Endothelial cell of umbilical vein (primary cell): ENCODE data around the gene TIMM17A. TPM values are rescaled to one million over a fixed set of nuclear protein-coding genes. Genes with fewer than 3 reads are reported as not detected.
A peak's percentile ranks its signal among the peaks of the same experiment; 100 is the strongest.

Experiments used
- BruUV-seq: library from RNA; stranded (reverse); fragments of 400-500 nt; replicated peaks from 2 replicates; lab custom pipeline; 2021; lab: Mats Ljungman, UMichigan
- CTCF ChIA-PET: fragments of 300-600, 350-600 bp; sonication (Branson Sonifier 250); formaldehyde crosslinking; loops from one replicate; lab custom pipeline; 2021; ENCODE audit warnings: antibody characterized with exemption, inconsistent platforms; lab: Charles Lee
- POLR2A ChIA-PET: fragments of 300-600, 350-600 bp; sonication (Branson Sonifier 250); formaldehyde crosslinking; loops from one replicate; lab custom pipeline; 2021; ENCODE audit warnings: antibody characterized with exemption, inconsistent platforms; lab: Charles Lee
- DNase-seq: peaks from one replicate; pipeline ENCODE4 v3.0.0-alpha.2; 2011; ENCODE audit warnings: low read depth, low spot score
- FAIRE-seq: peaks from 2 replicates; lab custom pipeline; 2011; peaks lifted over from hg19 to GRCh38; lab: Jason Lieb, UNC
- H2AFZ ChIP-seq: 2 replicates; pipeline ENCODE4 v1.6.0; 2012; ENCODE audit warnings: low read depth, low read length, control low read depth, inconsistent platforms
- H3K27ac ChIP-seq: 2 replicates; pipeline ENCODE4 v1.5.1; 2011; ENCODE audit warnings: low read depth, mild to moderate bottlenecking, control low read depth, low read length, moderate library complexity; ENCODE audit not compliant: insufficient read depth
- H3K27me3 ChIP-seq, 2 experiments: 2 replicates each; pipeline versions ENCODE4 v1.6.0 to v1.6.1; 2011; ENCODE audit warnings: low read length in 2 of 2, mixed read lengths in 1 of 2; ENCODE audit not compliant: control insufficient read depth in 2 of 2, insufficient read depth in 2 of 2
- H3K36me3 ChIP-seq, 2 experiments: 2 replicates in 1 of 2; 3 replicates in 1 of 2; pipeline ENCODE4 v1.5.1; 2011; ENCODE audit warnings: low read length in 2 of 2, mild to moderate bottlenecking in 1 of 2, moderate library complexity in 1 of 2; ENCODE audit not compliant: control insufficient read depth in 2 of 2, insufficient read depth in 2 of 2; ENCODE audit errors: extremely low read depth in 1 of 2
- H3K4me1 ChIP-seq: 3 replicates; pipeline ENCODE4 v1.5.1; 2011; ENCODE audit warnings: mild to moderate bottlenecking, low read length; ENCODE audit not compliant: control insufficient read depth, insufficient read depth; ENCODE audit errors: extremely low read depth
- H3K4me2 ChIP-seq: 2 replicates; pipeline ENCODE4 v1.6.1; 2011; ENCODE audit warnings: low read length, control low read depth, mixed read lengths; ENCODE audit not compliant: insufficient read depth
- H3K4me3 ChIP-seq, 3 experiments: fragments of 200-600 bp in 1 of 3; sonication (generic), shearing (Covaris generic) in 1 of 3; replicated peaks in 1 of 3; 2 replicates each; pipeline ENCODE4 v1.5.1; 2011 to 2016; ENCODE audit warnings: control low read depth in 3 of 3, low read length in 3 of 3, mild to moderate bottlenecking in 2 of 3, inconsistent platforms in 1 of 3, low read depth in 1 of 3, moderate library complexity in 1 of 3; ENCODE audit not compliant: insufficient read depth in 1 of 3
- H3K79me2 ChIP-seq: 2 replicates; pipeline ENCODE4 v1.6.0; 2012; ENCODE audit warnings: low read length, inconsistent platforms; ENCODE audit not compliant: control insufficient read depth, insufficient read depth
- H3K9ac ChIP-seq: replicated peaks from 2 replicates; pipeline ENCODE3; 2011; ENCODE audit warnings: low read length, control low read depth; ENCODE audit not compliant: insufficient read depth; ENCODE audit errors: extremely low read depth
- H3K9me1 ChIP-seq: replicated peaks from 3 replicates; pipeline ENCODE4 v1.6.0; 2011; ENCODE audit warnings: mild to moderate bottlenecking, low read length; ENCODE audit not compliant: control insufficient read depth, insufficient read depth; ENCODE audit errors: extremely low read depth
- H3K9me3 ChIP-seq: replicated peaks from 2 replicates; pipeline ENCODE4 v1.5.1; 2012; ENCODE audit warnings: low read length, inconsistent platforms; ENCODE audit not compliant: control insufficient read depth, insufficient read depth
- H4K20me1 ChIP-seq: replicated peaks from 2 replicates; pipeline ENCODE3; 2011; ENCODE audit warnings: mild to moderate bottlenecking, low read length; ENCODE audit not compliant: control insufficient read depth, insufficient read depth; ENCODE audit errors: extremely low read depth
- CTCF ChIP-seq, 2 donors: IDR thresholded peaks; 1 replicate in 1 of 2; 2 replicates in 1 of 2; pipeline ENCODE4 v1.5.1; 2011; ENCODE audit warnings: low read length in 2 of 2, mild to moderate bottlenecking in 2 of 2, moderate library complexity in 2 of 2, control low read depth in 1 of 2, inconsistent platforms in 1 of 2, low read depth in 1 of 2; ENCODE audit not compliant: insufficient read depth in 1 of 2; ENCODE audit errors: extremely low read depth in 1 of 2
- EZH2 ChIP-seq: IDR thresholded peaks from 2 replicates; pipeline ENCODE4 v1.6.1; 2012; ENCODE audit warnings: borderline replicate concordance, low read depth, mild to moderate bottlenecking, moderate library complexity, low read length, inconsistent platforms; ENCODE audit not compliant: severe bottlenecking
- FOS ChIP-seq: IDR thresholded peaks from 2 replicates; pipeline ENCODE4 v1.6.1; 2011; ENCODE audit warnings: mild to moderate bottlenecking, low read length, moderate library complexity, borderline replicate concordance; ENCODE audit not compliant: insufficient read depth
- GATA2 ChIP-seq: IDR thresholded peaks from 2 replicates; pipeline ENCODE4 v1.7.0; 2011; ENCODE audit warnings: low read depth, mild to moderate bottlenecking, moderate library complexity, mixed read lengths, low read length; ENCODE audit not compliant: insufficient read length, insufficient read depth
- POLR2A ChIP-seq: IDR thresholded peaks from 2 replicates; pipeline ENCODE4 v1.6.1; 2012; ENCODE audit warnings: low read depth, mild to moderate bottlenecking, control low read depth, low read length
- POLR2AphosphoS5 ChIP-seq: IDR thresholded peaks from 2 replicates; pipeline ENCODE4 v1.6.1; 2012; ENCODE audit warnings: low read depth, mild to moderate bottlenecking, control low read depth, low read length, moderate library complexity; ENCODE audit not compliant: insufficient read depth
- dilution Hi-C: fragments of 300-500 bp; cut with MboI; formaldehyde crosslinking; loops from one replicate; pipeline ENCODE4 v1.15.0; 2019; ENCODE audit warnings: low sequenced_read_pairs; ENCODE audit not compliant: extremely low pct_ligation_motif_present
- intact Hi-C: fragments of 100-400 bp; cut with micrococcal nuclease; formaldehyde crosslinking; loops from one replicate; pipeline ENCODE4 v1.10.0; 2022
- polyA plus RNA-seq, 4 experiments: library from polyadenylated mRNA; depleted of rRNA in 3 of 4; stranded (reverse) in 3 of 4; unstranded in 1 of 4; fragments of >200 nt; gene quantifications; 2 replicates each; pipeline versions ENCODE4 v1.2.1 to v1.2.3, GENCODE V29; 2011 to 2012; ENCODE audit warnings: missing spikeins in 1 of 4
- total RNA-seq: library from RNA; stranded (reverse); gene quantifications from 2 replicates; pipeline ENCODE4 v1.2.3, GENCODE V29; 2021
- TF ChIP-seq, protein P1 (sequence below): IDR thresholded peaks from 2 replicates; pipeline ENCODE4 v1.6.1; 2011; ENCODE audit not compliant: insufficient read depth, insufficient read length

TIMM17A gene
- total and polyA plus RNA-seq, 2 donors (not counting 3 experiments of a cell fraction or from before 2014, with no cell fraction given), result 57.9 to 105 TPM

DNA sequence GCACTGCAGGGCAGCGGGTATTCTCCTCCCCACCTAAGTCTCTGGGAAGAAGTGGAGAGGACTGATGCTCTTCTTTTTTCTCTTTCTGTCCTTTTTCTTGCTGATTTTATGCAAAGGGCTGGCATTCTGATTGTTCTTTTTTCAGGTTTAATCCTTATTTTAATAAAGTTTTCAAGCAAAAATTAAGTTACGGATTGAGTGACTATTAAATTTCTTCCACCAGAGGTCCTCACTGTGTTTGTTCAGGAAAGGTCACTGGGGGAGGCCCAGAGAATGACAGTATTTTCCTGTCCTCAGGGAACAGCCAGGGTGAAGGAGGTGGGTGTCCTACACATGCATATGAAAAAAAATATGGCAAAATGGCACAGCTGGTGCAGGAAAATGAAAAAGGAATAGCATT lies 50.7 kb downstream of the TIMM17A start:
- DNase-seq (peak; percentile 33), FAIRE-seq (peak; percentile 52)
- Histone ChIP-seq H3K27me3 (no peaks in the 10 kb centered on the region), H3K79me2 (no peaks in the 10 kb centered on the region), H3K9me3 (no peaks in the 10 kb centered on the region), H3K9me1 (no peaks in the 10 kb centered on the region), H3K4me2 (no peak overlapping the region), H3K27ac (no peak overlapping the region), H3K36me3 (peaks cover 12 to 23% of the 10 kb centered on the region in 2 experiments), H3K9ac (no peak overlapping the region), H3K4me3 (no peak overlapping the region), H2AFZ (no peak overlapping the region), H3K4me1 (peaks cover 3% of the 10 kb centered on the region), H4K20me1 (no peaks in the 10 kb centered on the region)
- BruUV-seq, result no TSS peak
- intact Hi-C loops (no loop called here), dilution Hi-C loops (no loop called here)
- peak; percentile 22 to 27 for TF ChIP-seq CTCF (IDR thresholded peaks at IDR 0.05; ENCODE audit: extremely low read depth in 1 of 2, insufficient read depth in 1 of 2, low read depth in 1 of 2, low read length in 2 of 2)
- no peak for TF ChIP-seq GATA2
- TF ChIP-seq, protein P1, sequence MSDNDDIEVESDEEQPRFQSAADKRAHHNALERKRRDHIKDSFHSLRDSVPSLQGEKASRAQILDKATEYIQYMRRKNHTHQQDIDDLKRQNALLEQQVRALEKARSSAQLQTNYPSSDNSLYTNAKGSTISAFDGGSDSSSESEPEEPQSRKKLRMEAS, result no peak
- no peak for TF ChIP-seq EZH2
- ChIA-PET POLR2A (no interaction called here), CTCF (interaction anchor here (0.8 to 5.6 kb wide), 8 partner anchors 19 to 129 kb away, joined by 3 to 61 read pairs (median 8); partner anchors contain the start of gene GPR37L1)

GRCh38 chr1:202007304-202007703 lies 52.0 kb downstream of the TIMM17A start:
- Histone ChIP-seq H3K4me1 (peaks cover 3% of the 10 kb centered on the region), H3K9me3 (no peaks in the 10 kb centered on the region), H3K36me3 (peaks cover 7 to 15% of the 10 kb centered on the region in 2 experiments), H3K27me3 (no peaks in the 10 kb centered on the region), H3K79me2 (no peaks in the 10 kb centered on the region), H3K4me2 (no peak overlapping the region), H4K20me1 (no peaks in the 10 kb centered on the region), H3K9me1 (no peaks in the 10 kb centered on the region), H3K9ac (no peak overlapping the region), H3K27ac (no peak overlapping the region), H2AFZ (no peak overlapping the region), H3K4me3 (no peak overlapping the region)
- DNase-seq (no peak), FAIRE-seq (no peak)
- no TSS peak for BruUV-seq
- intact Hi-C loops (no loop called here), dilution Hi-C loops (no loop called here)
- CTCF ChIA-PET, result interaction anchor here (0.6 to 5.6 kb wide), 11 partner anchors 8 to 144 kb away, joined by 3 to 61 read pairs (median 6); no protein-coding TSS in a partner anchor
- POLR2A ChIA-PET, result no interaction called here
- TF ChIP-seq POLR2A (no peak), FOS (no peak), POLR2AphosphoS5 (no peak), CTCF (IDR thresholded peaks at IDR 0.05; ENCODE audit: extremely low read depth in 1 of 2, insufficient read depth in 1 of 2, low read depth in 1 of 2, low read length in 2 of 2) (no peak), EZH2 (no peak)
- TF ChIP-seq, protein P1, result no peak
